Renal pelvis (tissue), 4 donors: ENCODE data around the gene PKD1L1. TPM values are rescaled to one million over a fixed set of nuclear protein-coding genes. Genes with fewer than 3 reads are reported as not detected.
"Not testable (repeated sequence)": the region's sequence is repeated elsewhere in the genome, so short reads cannot be mapped to it uniquely, and the experiment has no call there.

Source experiments
- DNase-seq: peaks from one replicate; pipeline ENCODE4 v3.0.0-alpha.2; 2013
- polyA plus RNA-seq, 3 donors: library from polyadenylated mRNA; unstranded; fragments of 120-200 nt; gene quantifications; one replicate each; pipeline ENCODE4 v1.2.1, GENCODE V29; 2013; ENCODE audit not compliant: insufficient read length in 3 of 3

PKD1L1 gene
- polyA plus RNA-seq, 3 donors = 0.45 to 0.54 (median 0.50) TPM

GRCh38 chr7:47817917-47818316 is 130.3 kb downstream of the PKD1L1 start:
- DNase-seq = no peak

GRCh38 chr7:47816647-47817046 is 131.6 kb downstream of the PKD1L1 start:
- no peak for DNase-seq

DNA sequence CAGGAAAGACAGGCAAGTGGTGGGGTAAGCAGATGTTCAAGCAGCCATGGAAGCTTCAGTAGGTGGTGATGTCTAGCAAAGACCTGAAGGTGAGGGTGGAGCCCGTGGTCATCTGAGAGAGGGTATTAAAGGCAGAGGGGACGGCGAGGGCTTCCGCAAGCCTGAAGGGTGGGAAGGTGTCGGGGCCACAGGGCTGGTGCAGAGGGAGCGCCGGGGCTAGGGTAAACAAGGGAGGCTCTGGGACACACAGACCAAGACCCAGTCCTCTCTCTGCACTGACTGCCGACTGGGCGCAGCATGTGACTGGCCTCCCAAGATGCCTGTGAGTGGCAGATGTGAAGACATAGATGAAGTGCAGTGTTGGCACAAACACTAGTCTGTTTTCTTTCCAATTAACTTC is 132.4 kb downstream of the PKD1L1 start:
- no peak for DNase-seq

DNA sequence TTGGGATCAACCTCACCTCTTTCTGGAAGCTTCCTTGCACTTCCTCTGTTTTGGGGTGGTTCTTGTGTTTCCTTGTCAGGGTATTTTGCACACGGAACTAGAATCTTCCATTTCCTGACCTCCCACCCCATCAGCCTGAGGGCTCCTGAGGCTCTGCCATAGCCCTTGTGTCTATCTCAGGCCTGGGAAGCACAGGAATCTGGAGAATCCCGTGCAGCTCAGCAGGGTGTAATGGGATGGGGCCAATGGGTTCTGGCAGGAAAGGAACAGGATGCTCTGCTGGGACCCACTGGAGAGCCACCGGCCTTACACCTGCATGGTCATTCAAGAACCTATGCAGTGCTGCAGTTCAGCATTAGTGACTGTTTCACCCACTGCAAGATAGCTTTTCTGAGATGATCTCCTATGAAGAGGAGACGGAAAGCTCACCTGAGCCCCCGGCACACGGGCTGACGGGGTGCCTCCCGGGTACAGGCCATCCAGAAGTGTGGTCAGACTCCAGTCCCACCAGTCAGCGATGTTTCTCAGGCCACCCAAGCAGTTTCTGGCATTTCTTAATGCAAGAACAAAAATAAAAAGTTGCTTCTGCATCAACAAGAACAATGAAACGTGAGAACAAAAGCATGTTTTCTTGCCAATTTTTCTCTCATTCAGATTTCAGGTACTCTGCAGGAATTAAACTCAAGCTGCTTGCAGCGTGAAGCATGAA is 133.2 kb downstream of the PKD1L1 start:
- DNase-seq = no peak

GRCh38 chr7:47813620-47814260 is 134.5 kb downstream of the PKD1L1 start:
- no peak for DNase-seq

DNA sequence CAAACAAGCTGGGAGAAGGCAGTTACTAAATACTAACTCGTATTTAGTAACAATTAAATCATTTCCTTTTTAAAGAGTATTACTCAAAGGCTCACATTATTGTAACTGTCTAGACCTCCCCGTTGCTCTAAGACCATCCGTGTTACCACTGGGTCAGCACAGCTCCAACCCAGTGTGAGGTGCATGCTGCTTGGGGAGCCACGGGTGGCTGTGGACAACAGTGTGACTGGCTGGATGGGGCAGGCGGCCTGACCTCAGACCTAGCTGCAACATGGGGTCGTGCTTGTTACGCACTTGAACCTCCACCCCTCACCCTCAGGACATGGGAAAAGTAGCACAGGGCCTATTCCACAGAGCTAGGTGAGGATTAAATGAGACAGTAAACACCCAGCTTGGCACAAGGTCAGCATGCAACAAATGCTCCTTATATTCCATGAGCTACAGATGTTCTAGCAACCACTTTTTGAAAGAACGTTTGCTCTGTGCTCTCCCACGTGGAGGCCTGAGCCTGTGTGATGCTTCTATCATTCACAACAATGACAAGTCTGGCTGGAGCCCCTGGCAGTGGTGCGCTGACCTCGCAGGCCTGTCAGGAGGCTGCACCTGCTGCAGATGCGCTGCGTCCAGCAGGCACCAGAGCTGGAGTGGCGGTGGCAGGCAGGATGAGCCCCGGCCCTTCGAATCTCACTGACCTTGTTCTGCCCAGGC is 135.7 kb downstream of the PKD1L1 start:
- DNase-seq = no peak

DNA sequence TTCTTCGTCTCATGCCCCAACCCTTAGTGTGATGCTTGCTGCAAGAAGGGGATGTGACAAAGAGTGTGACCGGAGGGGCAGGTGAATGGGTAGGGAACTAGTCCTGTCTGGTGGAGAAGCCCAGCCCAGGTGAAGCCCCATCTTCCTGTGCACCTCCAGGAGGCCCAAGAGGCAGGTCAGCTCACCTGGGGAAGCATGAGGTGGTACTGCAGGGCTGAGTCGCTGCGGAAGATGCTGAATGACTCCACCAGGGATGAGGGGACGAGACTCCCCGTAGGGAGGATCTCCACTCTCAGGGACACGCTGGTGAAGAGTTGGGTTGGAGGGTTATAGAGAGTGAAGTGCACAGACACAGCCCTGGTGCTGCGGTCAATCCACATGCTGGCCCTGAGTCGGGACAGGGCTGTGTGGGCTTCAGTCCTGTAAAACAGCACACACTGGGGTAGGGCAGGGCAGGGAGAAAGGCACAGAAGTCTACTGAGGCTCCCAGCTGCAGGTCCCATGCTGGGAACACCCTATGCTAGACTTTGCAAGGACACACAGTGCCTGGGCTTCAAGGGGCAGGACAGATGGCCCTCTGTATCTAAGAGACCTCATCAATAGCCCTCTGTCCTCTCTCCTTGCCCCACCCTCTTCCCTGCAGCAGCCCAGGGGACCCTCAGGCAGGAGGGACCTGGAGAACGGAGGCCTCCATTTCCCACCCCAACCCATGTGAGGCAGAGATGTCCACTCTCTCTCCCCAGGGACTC is 136.5 kb downstream of the PKD1L1 start:
- DNase-seq = no peak

GRCh38 chr7:47809387-47809786 is 138.9 kb downstream of the PKD1L1 start:
- no peak for DNase-seq

DNA sequence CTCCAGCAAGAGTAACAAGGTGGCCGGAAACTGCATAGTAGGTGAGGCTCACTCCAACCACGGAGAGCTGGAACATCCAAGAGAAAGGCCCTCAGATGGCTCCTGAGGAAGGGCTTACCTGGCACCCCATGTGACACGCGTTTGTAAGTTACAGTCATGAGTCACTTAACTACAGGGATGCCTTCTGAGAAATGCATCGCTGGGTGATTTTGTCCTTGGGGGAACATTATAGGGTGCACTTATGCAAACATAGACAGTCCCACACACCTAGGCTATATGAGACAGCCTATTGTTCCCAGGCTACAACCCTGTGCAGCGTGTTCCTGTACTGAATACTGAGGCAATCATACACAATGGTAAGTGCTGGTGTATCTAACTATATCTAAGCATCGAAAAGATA is 139.9 kb downstream of the PKD1L1 start:
- no peak for DNase-seq

DNA sequence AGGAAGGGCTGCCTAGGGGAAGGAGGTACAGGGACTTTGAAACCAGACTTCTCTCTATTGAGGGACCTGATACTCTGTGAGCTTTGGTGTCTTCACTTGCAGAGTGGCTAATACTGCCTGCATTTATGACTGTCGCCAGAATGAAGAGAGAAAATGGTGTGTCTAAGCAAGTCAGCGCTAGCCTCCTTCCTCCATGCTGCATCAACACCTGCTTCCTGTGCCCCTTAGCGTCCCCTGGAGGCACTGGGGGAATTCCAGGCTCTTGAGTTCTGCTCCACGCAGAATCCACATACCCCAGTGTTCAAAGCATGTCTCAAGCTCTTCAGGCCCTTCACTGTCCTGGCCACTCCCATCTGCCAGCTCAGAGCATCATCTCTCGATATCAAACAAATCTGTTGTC is 140.5 kb downstream of the PKD1L1 start:
- no peak for DNase-seq

GRCh38 chr7:47807126-47807525 is 141.1 kb downstream of the PKD1L1 start:
- no peak for DNase-seq

GRCh38 chr7:47806701-47807103 is 141.6 kb downstream of the PKD1L1 start:
- DNase-seq = no peak

- DNase-seq = no peak
Observed at GRCh38 chr7:47804767-47805545, 143.3 kb downstream of the PKD1L1 start.

DNA sequence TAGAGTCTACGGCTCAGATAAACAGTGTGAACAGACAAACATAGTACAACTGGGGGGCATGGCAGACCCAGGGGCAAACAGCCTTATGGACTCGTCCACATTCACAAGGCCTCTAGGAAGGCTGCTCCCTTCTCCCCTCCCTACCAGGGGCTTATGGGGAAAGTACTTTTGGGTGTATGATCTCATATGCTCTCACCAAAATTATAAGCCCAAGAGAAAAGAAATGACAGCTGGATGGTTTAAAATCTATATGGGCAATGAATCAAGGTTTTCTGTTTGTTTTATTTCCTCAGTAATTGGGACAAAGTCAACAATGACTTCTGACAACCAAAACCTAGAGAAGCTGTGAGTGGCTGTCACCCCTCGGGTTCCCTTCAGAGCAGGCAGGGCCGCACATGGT is 144.4 kb downstream of the PKD1L1 start:
- DNase-seq = no peak

GRCh38 chr7:47803025-47803424 is 145.2 kb downstream of the PKD1L1 start:
- DNase-seq = no peak

DNA sequence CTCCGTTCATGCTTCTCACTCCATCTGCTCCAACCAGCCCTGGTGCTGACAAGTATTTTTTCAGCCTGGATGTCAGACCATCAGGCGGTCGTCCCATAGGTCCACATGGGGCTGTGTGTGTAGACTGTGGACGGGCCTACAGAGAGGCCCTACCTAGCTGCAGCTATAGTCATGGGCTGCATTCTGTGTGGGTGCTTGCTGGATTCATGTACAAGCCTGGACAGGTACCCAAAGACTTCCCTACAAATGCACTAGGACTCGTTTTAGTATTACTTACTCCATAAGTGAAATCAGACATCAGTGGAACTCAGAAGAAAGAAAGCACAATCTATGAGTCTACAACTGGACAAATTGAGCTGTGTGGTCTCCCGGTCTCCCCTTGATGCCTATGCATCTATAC is 146.8 kb downstream of the PKD1L1 start:
- no peak for DNase-seq

GRCh38 chr7:47799524-47799923 is 148.7 kb downstream of the PKD1L1 start:
- no peak for DNase-seq

GRCh38 chr7:47796347-47796746 is 151.9 kb downstream of the PKD1L1 start:
- DNase-seq = no peak

GRCh38 chr7:47795631-47796030 is 152.6 kb downstream of the PKD1L1 start:
- no peak for DNase-seq

- DNase-seq = not testable (repeated sequence)
Observed at GRCh38 chr7:47795126-47795525, 153.1 kb downstream of the PKD1L1 start.

GRCh38 chr7:47794016-47794415 is 154.2 kb downstream of the PKD1L1 start:
- no peak for DNase-seq

DNA sequence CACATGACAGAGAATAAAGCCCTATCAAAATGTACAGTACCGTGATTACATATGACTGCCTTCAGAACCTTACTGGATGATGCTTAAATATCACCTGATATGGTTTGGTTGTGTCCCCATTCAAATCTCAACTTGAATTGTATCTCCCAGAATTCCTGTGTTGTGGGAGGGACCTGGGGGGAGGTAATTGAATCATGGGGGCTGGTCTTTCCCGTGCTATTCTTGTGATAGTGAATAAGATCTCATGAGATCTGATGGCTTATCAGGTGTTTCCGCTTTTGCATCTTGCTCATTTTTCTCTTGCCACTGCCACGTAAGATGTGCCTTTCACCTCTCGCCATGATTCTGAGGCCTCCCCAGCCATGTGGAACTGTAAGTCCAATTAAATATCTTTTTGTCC is 155.1 kb downstream of the PKD1L1 start:
- DNase-seq = not testable (repeated sequence)
